ENCODE measurements around the gene MXRA7.

DNA sequence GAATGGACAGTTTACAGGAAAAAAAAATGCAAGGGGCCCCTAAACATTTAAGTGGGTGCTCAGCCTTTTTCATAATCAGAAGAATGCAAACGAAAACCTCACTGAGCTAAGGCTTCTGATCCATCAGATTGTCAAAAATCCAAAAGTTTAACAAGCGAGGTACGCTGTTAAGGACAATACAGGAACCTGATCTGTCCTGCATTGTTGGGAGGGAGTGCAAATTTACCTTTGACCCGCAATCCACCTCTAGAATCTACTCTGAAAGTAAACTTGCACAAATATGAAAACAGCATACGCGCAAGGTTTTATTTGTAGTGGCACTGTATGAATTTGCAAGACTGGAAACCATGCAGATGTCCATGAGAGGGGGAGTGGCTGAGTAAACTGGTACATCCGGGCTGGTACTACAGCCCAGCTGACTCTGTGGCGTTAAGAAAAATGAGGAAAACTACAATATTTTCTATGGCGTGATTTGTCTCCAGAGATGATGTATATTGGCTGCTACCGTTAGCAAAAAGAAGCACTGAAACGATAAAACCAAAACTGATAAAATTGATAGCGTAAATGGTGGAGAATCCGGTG, 38.4 kb downstream of the MXRA7 start:
- TF ChIP-seq, protein P1, sequence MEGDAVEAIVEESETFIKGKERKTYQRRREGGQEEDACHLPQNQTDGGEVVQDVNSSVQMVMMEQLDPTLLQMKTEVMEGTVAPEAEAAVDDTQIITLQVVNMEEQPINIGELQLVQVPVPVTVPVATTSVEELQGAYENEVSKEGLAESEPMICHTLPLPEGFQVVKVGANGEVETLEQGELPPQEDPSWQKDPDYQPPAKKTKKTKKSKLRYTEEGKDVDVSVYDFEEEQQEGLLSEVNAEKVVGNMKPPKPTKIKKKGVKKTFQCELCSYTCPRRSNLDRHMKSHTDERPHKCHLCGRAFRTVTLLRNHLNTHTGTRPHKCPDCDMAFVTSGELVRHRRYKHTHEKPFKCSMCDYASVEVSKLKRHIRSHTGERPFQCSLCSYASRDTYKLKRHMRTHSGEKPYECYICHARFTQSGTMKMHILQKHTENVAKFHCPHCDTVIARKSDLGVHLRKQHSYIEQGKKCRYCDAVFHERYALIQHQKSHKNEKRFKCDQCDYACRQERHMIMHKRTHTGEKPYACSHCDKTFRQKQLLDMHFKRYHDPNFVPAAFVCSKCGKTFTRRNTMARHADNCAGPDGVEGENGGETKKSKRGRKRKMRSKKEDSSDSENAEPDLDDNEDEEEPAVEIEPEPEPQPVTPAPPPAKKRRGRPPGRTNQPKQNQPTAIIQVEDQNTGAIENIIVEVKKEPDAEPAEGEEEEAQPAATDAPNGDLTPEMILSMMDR (conservative IDR thresholded peaks at IDR 0.05; ENCODE audit: low read length) = no peak
- no peak for TF ChIP-seq EZH2phosphoT487 (IDR thresholded peaks at IDR 0.05; ENCODE audit: borderline replicate concordance)
